ENCODE measurements around the gene OR6S1. TPM values are rescaled to one million over a fixed set of nuclear protein-coding genes. Genes with fewer than 3 reads are reported as not detected.

Gene OR6S1
- polyA plus RNA-seq, 1 of the 3 experiments (the other 2 are of a cell fraction): not detected

DNA sequence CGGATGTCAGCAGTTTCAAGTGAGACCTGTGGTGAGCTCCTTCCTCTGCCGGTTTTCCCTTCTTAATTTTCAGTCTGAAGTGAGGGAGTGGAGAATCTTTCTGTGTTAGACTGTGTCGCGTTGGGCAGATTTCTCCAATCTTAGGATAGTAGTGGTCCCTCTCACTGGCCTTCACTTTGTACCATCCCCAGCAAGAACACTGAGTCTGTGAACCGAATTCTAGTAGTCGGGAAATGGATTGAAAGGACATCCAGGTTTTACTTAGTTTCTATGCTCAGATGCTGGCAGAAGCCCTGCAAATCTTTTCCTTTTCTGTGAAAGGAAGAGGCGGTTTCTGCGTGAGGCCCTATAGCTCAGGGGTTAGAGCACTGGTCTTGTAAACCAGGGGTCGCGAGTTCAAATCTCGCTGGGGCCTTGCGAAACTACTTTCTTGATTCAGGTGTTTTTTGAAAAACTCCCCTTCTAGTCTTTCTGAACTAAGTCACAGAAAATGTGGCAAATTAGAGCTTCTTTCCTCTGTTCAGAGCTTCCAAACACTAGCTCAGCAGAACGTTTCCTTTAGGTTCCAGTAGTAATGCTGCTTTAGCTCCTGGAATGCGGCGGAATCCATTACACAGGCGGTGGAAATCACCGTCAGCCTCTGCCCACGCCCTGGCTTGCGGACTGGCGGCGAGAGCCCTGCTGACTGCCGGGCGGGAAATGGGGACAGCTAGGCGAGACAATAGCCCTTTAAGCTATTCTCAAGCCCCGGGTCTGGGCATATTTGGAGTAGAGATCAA lies 40.0 kb upstream of the OR6S1 start (continued):
- TF ChIP-seq, protein P1, sequence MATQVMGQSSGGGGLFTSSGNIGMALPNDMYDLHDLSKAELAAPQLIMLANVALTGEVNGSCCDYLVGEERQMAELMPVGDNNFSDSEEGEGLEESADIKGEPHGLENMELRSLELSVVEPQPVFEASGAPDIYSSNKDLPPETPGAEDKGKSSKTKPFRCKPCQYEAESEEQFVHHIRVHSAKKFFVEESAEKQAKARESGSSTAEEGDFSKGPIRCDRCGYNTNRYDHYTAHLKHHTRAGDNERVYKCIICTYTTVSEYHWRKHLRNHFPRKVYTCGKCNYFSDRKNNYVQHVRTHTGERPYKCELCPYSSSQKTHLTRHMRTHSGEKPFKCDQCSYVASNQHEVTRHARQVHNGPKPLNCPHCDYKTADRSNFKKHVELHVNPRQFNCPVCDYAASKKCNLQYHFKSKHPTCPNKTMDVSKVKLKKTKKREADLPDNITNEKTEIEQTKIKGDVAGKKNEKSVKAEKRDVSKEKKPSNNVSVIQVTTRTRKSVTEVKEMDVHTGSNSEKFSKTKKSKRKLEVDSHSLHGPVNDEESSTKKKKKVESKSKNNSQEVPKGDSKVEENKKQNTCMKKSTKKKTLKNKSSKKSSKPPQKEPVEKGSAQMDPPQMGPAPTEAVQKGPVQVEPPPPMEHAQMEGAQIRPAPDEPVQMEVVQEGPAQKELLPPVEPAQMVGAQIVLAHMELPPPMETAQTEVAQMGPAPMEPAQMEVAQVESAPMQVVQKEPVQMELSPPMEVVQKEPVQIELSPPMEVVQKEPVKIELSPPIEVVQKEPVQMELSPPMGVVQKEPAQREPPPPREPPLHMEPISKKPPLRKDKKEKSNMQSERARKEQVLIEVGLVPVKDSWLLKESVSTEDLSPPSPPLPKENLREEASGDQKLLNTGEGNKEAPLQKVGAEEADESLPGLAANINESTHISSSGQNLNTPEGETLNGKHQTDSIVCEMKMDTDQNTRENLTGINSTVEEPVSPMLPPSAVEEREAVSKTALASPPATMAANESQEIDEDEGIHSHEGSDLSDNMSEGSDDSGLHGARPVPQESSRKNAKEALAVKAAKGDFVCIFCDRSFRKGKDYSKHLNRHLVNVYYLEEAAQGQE (IDR thresholded peaks at IDR 0.05; ENCODE audit: low read depth, low read length): 0 out of 2 replicates have a peak, but pooled peaks have one; percentile 18
- peak; percentile 20 for TF ChIP-seq CHD2 (IDR thresholded peaks at IDR 0.05; ENCODE audit: low read length, partially characterized antibody)
- no peak for TF ChIP-seq RFX5 (IDR thresholded peaks at IDR 0.05; ENCODE audit: low read length)
- no peak for TF ChIP-seq MXI1 (IDR thresholded peaks at IDR 0.05; ENCODE audit: low read depth, low read length)
- no peak for TF ChIP-seq EZH2phosphoT487 (IDR thresholded peaks at IDR 0.05; ENCODE audit: borderline replicate concordance, low read depth)

DNA sequence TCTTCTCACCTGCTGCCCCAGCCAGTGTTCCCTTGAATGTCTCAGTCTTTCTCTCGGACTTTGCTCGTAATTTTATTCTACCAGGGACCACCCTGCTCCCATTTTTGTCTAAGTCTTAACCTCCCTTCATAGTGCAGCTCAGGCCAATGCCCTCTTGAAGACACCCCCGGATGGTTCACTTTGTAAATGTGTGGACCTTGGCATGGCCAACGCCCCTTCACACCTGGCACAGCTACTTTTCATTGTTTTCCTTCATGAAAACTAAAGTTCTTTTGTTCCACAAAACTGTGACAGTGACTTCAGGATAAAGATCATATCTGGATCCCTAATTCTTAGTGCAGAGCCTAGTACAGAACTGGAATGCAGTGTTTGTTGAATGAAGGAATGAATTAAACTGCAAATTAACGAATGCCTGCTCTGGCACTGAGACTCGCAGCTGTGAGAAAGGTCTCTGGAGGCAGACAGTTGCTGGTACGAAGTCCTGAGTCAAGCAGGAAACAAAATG lies 39.4 kb upstream of the OR6S1 start:
- no peak for DNase-seq
- Histone ChIP-seq H3K4me1 (ENCODE audit: control insufficient read depth in 1 of 2, insufficient read depth in 2 of 2, low read depth in 1 of 2, low read length in 1 of 2) (peaks cover 5 to 26% of the 10 kb centered on the region in 2 experiments; a peak in 3 of 4 replicates), H3K4me2 (peak overlapping the region; percentile 97), H3F3A (replicated peaks; ENCODE audit: insufficient read depth) (peaks cover 39% of the 10 kb centered on the region), H3K9ac (peak overlapping the region; percentile 97; the same call in 1 of the 2 replicates), H4K20me1 (ENCODE audit: insufficient read depth) (no peaks in the 10 kb centered on the region), H3K36me3 (replicated peaks in 1 of 2; ENCODE audit: control insufficient read depth in 1 of 2, insufficient read depth in 2 of 2, low read length in 1 of 2) (no peaks in the 10 kb centered on the region), H3K27ac (ENCODE audit: low read depth in 2 of 2, low read length in 1 of 2) (peak overlapping the region; percentile 43 to 98; a peak in 3 of 4 replicates), H3K27me3 (ENCODE audit: insufficient read depth) (peaks cover 17% of the 10 kb centered on the region), H2AFZ (ENCODE audit: low read depth) (peak overlapping the region; percentile 97), H3K4me3 (ENCODE audit: low read depth in 2 of 2, low read length in 1 of 2) (peak overlapping the region; percentile 93 to 97), H3K9me3 (no peaks in the 10 kb centered on the region), H3K79me2 (ENCODE audit: insufficient read depth) (no peaks in the 10 kb centered on the region), H3K9me2 (no peaks in the 10 kb centered on the region)
- no peak for TF ChIP-seq NRF1 (IDR thresholded peaks at IDR 0.05; ENCODE audit: low read depth, low read length)
- TF ChIP-seq, protein P2, sequence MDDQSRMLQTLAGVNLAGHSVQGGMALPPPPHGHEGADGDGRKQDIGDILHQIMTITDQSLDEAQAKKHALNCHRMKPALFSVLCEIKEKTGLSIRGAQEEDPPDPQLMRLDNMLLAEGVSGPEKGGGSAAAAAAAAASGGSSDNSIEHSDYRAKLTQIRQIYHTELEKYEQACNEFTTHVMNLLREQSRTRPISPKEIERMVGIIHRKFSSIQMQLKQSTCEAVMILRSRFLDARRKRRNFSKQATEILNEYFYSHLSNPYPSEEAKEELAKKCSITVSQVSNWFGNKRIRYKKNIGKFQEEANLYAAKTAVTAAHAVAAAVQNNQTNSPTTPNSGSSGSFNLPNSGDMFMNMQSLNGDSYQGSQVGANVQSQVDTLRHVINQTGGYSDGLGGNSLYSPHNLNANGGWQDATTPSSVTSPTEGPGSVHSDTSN (IDR thresholded peaks at IDR 0.05): no peak
- no peak for TF ChIP-seq TAF1 (IDR thresholded peaks at IDR 0.05; ENCODE audit: borderline replicate concordance, low read depth, low read length)
- TF ChIP-seq RAD21 (IDR thresholded peaks at IDR 0.05; ENCODE audit: low read length): no peak
- no peak for TF ChIP-seq YY1 (IDR thresholded peaks at IDR 0.05; ENCODE audit: low read depth)
- no peak for TF ChIP-seq CTCF (IDR thresholded peaks at IDR 0.05)
- no peak for TF ChIP-seq RFX5 (IDR thresholded peaks at IDR 0.05; ENCODE audit: low read length)
- no peak for TF ChIP-seq SIN3A (IDR thresholded peaks at IDR 0.05; ENCODE audit: borderline replicate concordance, low read depth, low read length)
- WGBS (ENCODE audit: low lambda C conversion rate): 4% methylated on average over 7 of the region's 7 CpGs
- ChIA-PET POLR2A (no interaction called here), CTCF (interaction anchor here (0.8 to 5.5 kb wide), 8 partner anchors 10 to 290 kb away, joined by 3 to 25 read pairs (median 4); no protein-coding TSS in a partner anchor)
